HG03045 (cell line): ENCODE measurements around the gene ASTE1.
"Not testable (repeated sequence)": the region's sequence is repeated elsewhere in the genome, so short reads cannot be mapped to it uniquely, and the experiment has no call there.

Source experiments
- ATAC-seq: cut with Tn5 transposase; IDR thresholded peaks from one replicate; pipeline ENCODE4 v1.9.1; 2021; ENCODE audit warnings: mild to moderate bottlenecking, moderate library complexity; ENCODE audit not compliant: unreplicated experiment

Gene ASTE1

GRCh38 chr3:131018970-131019369 lies 7.7 kb downstream of the ASTE1 start:
- ATAC-seq: no peak

- ATAC-seq: no peak
These were observed 16.9 kb downstream of the ASTE1 start for GRCh38 chr3:131009698-131010097.

- ATAC-seq: no peak
These were observed 18.3 kb downstream of the ASTE1 start for GRCh38 chr3:131008326-131008725.

- ATAC-seq: no peak
These were observed 18.8 kb downstream of the ASTE1 start for GRCh38 chr3:131007782-131008181.

GRCh38 chr3:131007256-131007655 lies 19.4 kb downstream of the ASTE1 start:
- no peak for ATAC-seq

GRCh38 chr3:131004603-131005002 lies 22.0 kb downstream of the ASTE1 start:
- no peak for ATAC-seq

- no peak for ATAC-seq
These were observed 25.6 kb downstream of the ASTE1 start for GRCh38 chr3:131001071-131001470.

- ATAC-seq: no peak
These were observed 29.3 kb downstream of the ASTE1 start for GRCh38 chr3:130997289-130997688.

- ATAC-seq: no peak
These were observed 34.3 kb downstream of the ASTE1 start for GRCh38 chr3:130992344-130992743.

- no peak for ATAC-seq
These were observed 35.5 kb downstream of the ASTE1 start for GRCh38 chr3:130991126-130991525.

GRCh38 chr3:130990282-130990681 lies 36.3 kb downstream of the ASTE1 start:
- ATAC-seq: no peak

- ATAC-seq: no peak
These were observed 45.2 kb downstream of the ASTE1 start for GRCh38 chr3:130981469-130981868.

- ATAC-seq: no peak
These were observed 47.5 kb downstream of the ASTE1 start for GRCh38 chr3:130979117-130979516.

GRCh38 chr3:130976706-130977105 lies 49.9 kb downstream of the ASTE1 start:
- no peak for ATAC-seq

GRCh38 chr3:130975251-130975650 lies 51.4 kb downstream of the ASTE1 start:
- no peak for ATAC-seq

- no peak for ATAC-seq
These were observed 52.4 kb downstream of the ASTE1 start for GRCh38 chr3:130974201-130974600.

- no peak for ATAC-seq
These were observed 53.2 kb downstream of the ASTE1 start for GRCh38 chr3:130973406-130973805.

- ATAC-seq: not testable (repeated sequence)
These were observed 54.0 kb downstream of the ASTE1 start for GRCh38 chr3:130972592-130972991.

- ATAC-seq: no peak
These were observed 55.4 kb downstream of the ASTE1 start for GRCh38 chr3:130971208-130971607.

- no peak for ATAC-seq
These were observed 57.0 kb downstream of the ASTE1 start for GRCh38 chr3:130969621-130970020.

GRCh38 chr3:130968221-130968620 lies 58.4 kb downstream of the ASTE1 start:
- no peak for ATAC-seq

GRCh38 chr3:130967281-130967680 lies 59.3 kb downstream of the ASTE1 start:
- no peak for ATAC-seq

- ATAC-seq: no peak
These were observed 62.7 kb downstream of the ASTE1 start for GRCh38 chr3:130963878-130964277.
